HG03439 (cell line): Measurements from ENCODE around the gene CYP39A1.

ENCODE experiments used
- ATAC-seq: cut with Tn5 transposase; IDR thresholded peaks from one replicate; pipeline ENCODE4 v1.9.1; 2021; ENCODE audit warnings: mild to moderate bottlenecking, moderate library complexity; ENCODE audit not compliant: unreplicated experiment

CYP39A1 gene

GRCh38 chr6:46521464-46521971 is 131.1 kb downstream of the CYP39A1 start:
- no peak for ATAC-seq

GRCh38 chr6:46517202-46517601 is 135.4 kb downstream of the CYP39A1 start:
- no peak for ATAC-seq

- ATAC-seq: no peak
Measured at GRCh38 chr6:46513533-46513932, 139.1 kb downstream of the CYP39A1 start.

GRCh38 chr6:46511320-46511719 is 141.3 kb downstream of the CYP39A1 start:
- ATAC-seq: no peak

- ATAC-seq: no peak
Measured at GRCh38 chr6:46510651-46511050, 142.0 kb downstream of the CYP39A1 start.

- ATAC-seq: no peak
Measured at GRCh38 chr6:46509981-46510510, 142.6 kb downstream of the CYP39A1 start.

GRCh38 chr6:46509063-46509462 is 143.6 kb downstream of the CYP39A1 start:
- no peak for ATAC-seq

- ATAC-seq: no peak
Measured at GRCh38 chr6:46507426-46507825, 145.2 kb downstream of the CYP39A1 start.

- no peak for ATAC-seq
Measured at GRCh38 chr6:46505693-46506512, 146.7 kb downstream of the CYP39A1 start.

- ATAC-seq: no peak
Measured at GRCh38 chr6:46504242-46504641, 148.4 kb downstream of the CYP39A1 start.

GRCh38 chr6:46502486-46503119 is 150.0 kb downstream of the CYP39A1 start:
- ATAC-seq: no peak

- no peak for ATAC-seq
Measured at GRCh38 chr6:46501136-46502089, 151.2 kb downstream of the CYP39A1 start.

GRCh38 chr6:46500382-46500781 is 152.2 kb downstream of the CYP39A1 start:
- ATAC-seq: no peak
